SU-DHL-6 (cell line): ENCODE results near the gene ATP6V1B1.

ENCODE experiments used
- EZH2phosphoT487 ChIP-seq: fragments of 200-600 bp; sonication (generic), shearing (Covaris generic); conservative IDR thresholded peaks from 2 replicates; pipeline ENCODE4 v1.6.1; 2018; ENCODE audit warnings: mild to moderate bottlenecking, antibody characterized with exemption, low read length, moderate library complexity, mixed read lengths
- TF ChIP-seq, protein P1 (sequence below): fragments of 200-600 bp; sonication (generic); IDR thresholded peaks from one replicate; pipeline ENCODE4 v1.5.1; 2017; ENCODE audit warnings: antibody characterized with exemption, mild to moderate bottlenecking, low read length, moderate library complexity; ENCODE audit not compliant: insufficient read depth, poor library complexity, severe bottlenecking

DNA sequence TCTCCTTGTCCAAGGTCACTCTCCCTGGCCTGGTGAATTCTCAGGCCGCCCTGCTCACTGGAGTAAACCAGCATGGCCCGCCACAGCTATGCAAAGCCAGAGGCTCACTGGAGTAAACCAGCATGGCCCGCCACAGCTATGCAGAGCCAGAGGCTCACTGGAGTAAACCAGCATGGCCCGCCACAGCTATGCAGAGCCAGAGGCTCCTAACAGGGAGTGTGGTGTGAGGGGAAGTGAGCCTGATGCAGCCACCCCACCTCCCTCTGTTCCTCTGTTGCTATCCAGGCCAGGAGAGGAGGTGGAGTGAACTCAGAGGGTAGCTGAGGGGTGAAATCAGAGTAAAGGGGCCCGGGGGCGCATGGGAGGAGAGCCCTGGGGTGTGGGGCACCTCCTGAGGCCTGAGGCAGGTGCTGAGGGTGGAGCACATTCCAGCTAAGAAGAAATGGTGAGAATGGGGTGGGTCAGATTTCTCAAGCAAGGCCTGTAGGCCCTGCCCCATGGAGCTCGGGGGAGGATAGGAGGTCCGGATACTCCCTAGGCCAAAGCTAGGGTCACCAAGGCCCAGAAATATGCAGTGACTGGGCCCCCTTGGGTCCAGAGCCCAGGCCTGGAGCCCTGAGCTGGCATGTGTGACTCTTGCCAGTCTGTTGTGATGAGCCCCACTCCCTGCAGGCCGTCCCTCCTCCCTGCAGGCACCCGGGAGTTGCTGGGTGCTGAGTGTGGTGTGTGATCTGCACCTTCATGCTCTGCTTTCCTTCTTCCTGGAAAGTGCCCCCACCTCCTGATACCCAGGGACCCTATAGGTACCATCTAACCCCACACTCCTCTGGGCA lies 1.5 kb downstream of the ATP6V1B1 start:
- TF ChIP-seq, protein P1, sequence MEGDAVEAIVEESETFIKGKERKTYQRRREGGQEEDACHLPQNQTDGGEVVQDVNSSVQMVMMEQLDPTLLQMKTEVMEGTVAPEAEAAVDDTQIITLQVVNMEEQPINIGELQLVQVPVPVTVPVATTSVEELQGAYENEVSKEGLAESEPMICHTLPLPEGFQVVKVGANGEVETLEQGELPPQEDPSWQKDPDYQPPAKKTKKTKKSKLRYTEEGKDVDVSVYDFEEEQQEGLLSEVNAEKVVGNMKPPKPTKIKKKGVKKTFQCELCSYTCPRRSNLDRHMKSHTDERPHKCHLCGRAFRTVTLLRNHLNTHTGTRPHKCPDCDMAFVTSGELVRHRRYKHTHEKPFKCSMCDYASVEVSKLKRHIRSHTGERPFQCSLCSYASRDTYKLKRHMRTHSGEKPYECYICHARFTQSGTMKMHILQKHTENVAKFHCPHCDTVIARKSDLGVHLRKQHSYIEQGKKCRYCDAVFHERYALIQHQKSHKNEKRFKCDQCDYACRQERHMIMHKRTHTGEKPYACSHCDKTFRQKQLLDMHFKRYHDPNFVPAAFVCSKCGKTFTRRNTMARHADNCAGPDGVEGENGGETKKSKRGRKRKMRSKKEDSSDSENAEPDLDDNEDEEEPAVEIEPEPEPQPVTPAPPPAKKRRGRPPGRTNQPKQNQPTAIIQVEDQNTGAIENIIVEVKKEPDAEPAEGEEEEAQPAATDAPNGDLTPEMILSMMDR = no peak
- no peak for TF ChIP-seq EZH2phosphoT487
